Measurements from ENCODE around the gene SHBG.
"Not testable (repeated sequence)": the region's sequence is repeated elsewhere in the genome, so short reads cannot be mapped to it uniquely, and the experiment has no call there.

SHBG gene

GRCh38 chr17:7591596-7591995, 38.3 kb upstream of the SHBG start:
- no peaks in the 10 kb centered on the region for H3K27me3 ChIP-seq (ENCODE audit: insufficient read depth, low read length)
- H3K4ac ChIP-seq (ENCODE audit: low read depth, low read length) = no peak overlapping the region
- H3K9ac ChIP-seq (ENCODE audit: low read length) = no peak overlapping the region
- H2BK120ac ChIP-seq (ENCODE audit: insufficient read depth, low read length, poor library complexity) = no peak overlapping the region
- no peak for DNase-seq
- peaks cover 4% of the 10 kb centered on the region for H3K79me2 ChIP-seq (ENCODE audit: control insufficient read depth, insufficient read depth, low read length, poor library complexity)
- peaks cover 30 to 31% of the 10 kb centered on the region in 2 experiments for H3K4me1 ChIP-seq (ENCODE audit: control insufficient read depth in 1 of 2, insufficient read depth in 2 of 2, low read length in 2 of 2)
- no peak overlapping the region for H3K4me3 ChIP-seq (ENCODE audit: low read depth, low read length)
- H3K18ac ChIP-seq (ENCODE audit: low read length) = no peak overlapping the region
- peak overlapping the region; percentile 78 for H3K27ac ChIP-seq (ENCODE audit: low read depth, low read length)
- no peak overlapping the region for H3K4me2 ChIP-seq (ENCODE audit: low read length)
- H2BK5ac ChIP-seq (ENCODE audit: low read depth, low read length, poor library complexity) = peak overlapping the region; percentile 33
- no peak overlapping the region for H2AFZ ChIP-seq (ENCODE audit: insufficient read depth, low read length, poor library complexity)
- no CpG with 5 or more reads among the region's 5 CpGs for WGBS (ENCODE audit: extremely low coverage, insufficient coverage, insufficient read length)
- no peak overlapping the region for H4K12ac ChIP-seq (ENCODE audit: low read depth, low read length)
- H3K14ac ChIP-seq (ENCODE audit: low read length) = no peak overlapping the region
- H3K36me3 ChIP-seq (ENCODE audit: control insufficient read depth in 1 of 2, insufficient read depth in 2 of 2, low read length in 2 of 2) = peaks cover 66 to 75% of the 10 kb centered on the region in 2 experiments
- H3K23ac ChIP-seq (ENCODE audit: low read length) = no peak overlapping the region
- no peak overlapping the region for H2AK5ac ChIP-seq (ENCODE audit: low read length)
- peaks cover 8% of the 10 kb centered on the region for H3K79me1 ChIP-seq (ENCODE audit: low read length)
- no peak overlapping the region for H2BK12ac ChIP-seq (ENCODE audit: low read length)
- peaks cover 4% of the 10 kb centered on the region for H3K9me3 ChIP-seq (ENCODE audit: insufficient read depth, low read depth, low read length)
- H4K91ac ChIP-seq (ENCODE audit: low read depth, low read length) = peak overlapping the region; percentile 31
- H4K8ac ChIP-seq (ENCODE audit: low read depth, low read length) = no peak overlapping the region

- DNase-seq = no peak
- Histone ChIP-seq H3K4me2 (ENCODE audit: low read length) (no peak overlapping the region), H3K9ac (ENCODE audit: low read length) (no peak overlapping the region), H3K23ac (ENCODE audit: low read length) (no peak overlapping the region), H3K4me3 (ENCODE audit: low read depth, low read length) (no peak overlapping the region), H2AK5ac (ENCODE audit: low read length) (no peak overlapping the region), H4K91ac (ENCODE audit: low read depth, low read length) (no peak overlapping the region), H4K12ac (ENCODE audit: low read depth, low read length) (no peak overlapping the region), H3K27me3 (ENCODE audit: insufficient read depth, low read length) (no peaks in the 10 kb centered on the region), H2BK120ac (ENCODE audit: insufficient read depth, low read length, poor library complexity) (no peak overlapping the region), H3K27ac (ENCODE audit: low read depth, low read length) (no peak overlapping the region), H2BK12ac (ENCODE audit: low read length) (no peak overlapping the region), H3K4ac (ENCODE audit: low read depth, low read length) (no peak overlapping the region), H3K9me3 (ENCODE audit: insufficient read depth, low read depth, low read length) (peaks cover 4% of the 10 kb centered on the region), H3K79me2 (ENCODE audit: control insufficient read depth, insufficient read depth, low read length, poor library complexity) (peaks cover 4% of the 10 kb centered on the region), H3K79me1 (ENCODE audit: low read length) (peaks cover 8% of the 10 kb centered on the region), H4K8ac (ENCODE audit: low read depth, low read length) (no peak overlapping the region), H3K18ac (ENCODE audit: low read length) (no peak overlapping the region), H3K36me3 (ENCODE audit: control insufficient read depth in 1 of 2, insufficient read depth in 2 of 2, low read length in 2 of 2) (peaks cover 61 to 69% of the 10 kb centered on the region in 2 experiments), H2AFZ (ENCODE audit: insufficient read depth, low read length, poor library complexity) (no peak overlapping the region), H2BK5ac (ENCODE audit: low read depth, low read length, poor library complexity) (no peak overlapping the region), H3K14ac (ENCODE audit: low read length) (no peak overlapping the region), H3K4me1 (ENCODE audit: control insufficient read depth in 1 of 2, insufficient read depth in 2 of 2, low read length in 2 of 2) (peaks cover 31 to 32% of the 10 kb centered on the region in 2 experiments)
- no CpG with 5 or more reads among the region's 23 CpGs for WGBS (ENCODE audit: extremely low coverage, insufficient coverage, insufficient read length)
Observed at GRCh38 chr17:7592422-7593021, 37.4 kb upstream of the SHBG start.

DNA sequence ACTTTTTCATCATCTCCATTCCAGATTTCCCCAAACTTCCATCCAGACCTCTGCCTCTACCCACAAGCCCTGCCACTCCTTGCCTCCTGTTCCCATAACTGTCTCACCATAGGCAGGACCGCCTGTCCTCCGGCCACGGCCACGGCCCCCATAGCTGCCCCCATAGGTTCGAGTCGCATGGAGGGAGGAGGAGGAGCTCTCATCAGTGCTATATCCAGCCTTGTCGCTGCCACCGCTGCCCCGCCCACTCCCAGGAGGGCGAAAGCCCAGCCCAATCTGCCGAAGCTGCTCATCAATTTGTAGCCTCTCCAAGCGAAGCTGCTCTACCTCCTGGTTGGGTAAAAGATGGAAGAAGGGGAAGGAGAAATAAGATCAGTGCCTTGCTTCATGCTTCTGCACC, 36.6 kb upstream of the SHBG start:
- H3K79me2 ChIP-seq (ENCODE audit: control insufficient read depth, insufficient read depth, low read length, poor library complexity) = peaks cover 4% of the 10 kb centered on the region

GRCh38 chr17:7597561-7597960, 32.4 kb upstream of the SHBG start:
- no CpG with 5 or more reads among the region's 5 CpGs for WGBS (ENCODE audit: extremely low coverage, insufficient coverage, insufficient read length)
- not testable (repeated sequence) for H3K14ac ChIP-seq (ENCODE audit: low read length); H3K79me2 ChIP-seq (ENCODE audit: control insufficient read depth, insufficient read depth, low read length, poor library complexity); DNase-seq; H3K79me1 ChIP-seq (ENCODE audit: low read length); H4K91ac ChIP-seq (ENCODE audit: low read depth, low read length); H3K4ac ChIP-seq (ENCODE audit: low read depth, low read length); H3K27ac ChIP-seq (ENCODE audit: low read depth, low read length); H3K4me1 ChIP-seq (ENCODE audit: control insufficient read depth in 1 of 2, insufficient read depth in 2 of 2, low read length in 2 of 2); H2AK5ac ChIP-seq (ENCODE audit: low read length); H2AFZ ChIP-seq (ENCODE audit: insufficient read depth, low read length, poor library complexity); H3K18ac ChIP-seq (ENCODE audit: low read length); H3K9me3 ChIP-seq (ENCODE audit: insufficient read depth, low read depth, low read length); H4K12ac ChIP-seq (ENCODE audit: low read depth, low read length); H2BK120ac ChIP-seq (ENCODE audit: insufficient read depth, low read length, poor library complexity); H3K23ac ChIP-seq (ENCODE audit: low read length); H2BK12ac ChIP-seq (ENCODE audit: low read length); H3K9ac ChIP-seq (ENCODE audit: low read length); H4K8ac ChIP-seq (ENCODE audit: low read depth, low read length); H2BK5ac ChIP-seq (ENCODE audit: low read depth, low read length, poor library complexity); H3K27me3 ChIP-seq (ENCODE audit: insufficient read depth, low read length); H3K4me2 ChIP-seq (ENCODE audit: low read length); H3K4me3 ChIP-seq (ENCODE audit: low read depth, low read length)
- H3K36me3 ChIP-seq (ENCODE audit: control insufficient read depth in 1 of 2, insufficient read depth in 2 of 2, low read length in 2 of 2) = peaks cover 69 to 72% of the 10 kb centered on the region in 2 experiments

More for the DNA sequence above, 36.6 kb upstream of the SHBG start:
- H2BK5ac ChIP-seq (ENCODE audit: low read depth, low read length, poor library complexity) = no peak overlapping the region
- H3K36me3 ChIP-seq (ENCODE audit: control insufficient read depth in 1 of 2, insufficient read depth in 2 of 2, low read length in 2 of 2) = peaks cover 58 to 63% of the 10 kb centered on the region in 2 experiments
- H4K12ac ChIP-seq (ENCODE audit: low read depth, low read length) = no peak overlapping the region
- no peak overlapping the region for H3K4ac ChIP-seq (ENCODE audit: low read depth, low read length)
- no peak overlapping the region for H4K91ac ChIP-seq (ENCODE audit: low read depth, low read length)
- H3K14ac ChIP-seq (ENCODE audit: low read length) = no peak overlapping the region
- no peak overlapping the region for H2AFZ ChIP-seq (ENCODE audit: insufficient read depth, low read length, poor library complexity)
- H3K27me3 ChIP-seq (ENCODE audit: insufficient read depth, low read length) = no peaks in the 10 kb centered on the region
- no peak overlapping the region for H4K8ac ChIP-seq (ENCODE audit: low read depth, low read length)
- no peak overlapping the region for H3K4me3 ChIP-seq (ENCODE audit: low read depth, low read length)
- H3K23ac ChIP-seq (ENCODE audit: low read length) = no peak overlapping the region
- H2BK12ac ChIP-seq (ENCODE audit: low read length) = no peak overlapping the region
- DNase-seq = no peak
- no peak overlapping the region for H3K27ac ChIP-seq (ENCODE audit: low read depth, low read length)
- H3K4me2 ChIP-seq (ENCODE audit: low read length) = no peak overlapping the region
- H2BK120ac ChIP-seq (ENCODE audit: insufficient read depth, low read length, poor library complexity) = no peak overlapping the region
- H2AK5ac ChIP-seq (ENCODE audit: low read length) = no peak overlapping the region
- peaks cover 26 to 29% of the 10 kb centered on the region in 2 experiments for H3K4me1 ChIP-seq (ENCODE audit: control insufficient read depth in 1 of 2, insufficient read depth in 2 of 2, low read length in 2 of 2)
- H3K9me3 ChIP-seq (ENCODE audit: insufficient read depth, low read depth, low read length) = peaks cover 4% of the 10 kb centered on the region
- no CpG with 5 or more reads among the region's 12 CpGs for WGBS (ENCODE audit: extremely low coverage, insufficient coverage, insufficient read length)
- no peak overlapping the region for H3K18ac ChIP-seq (ENCODE audit: low read length)
- no peak overlapping the region for H3K9ac ChIP-seq (ENCODE audit: low read length)
- H3K79me1 ChIP-seq (ENCODE audit: low read length) = peaks cover 8% of the 10 kb centered on the region
